DMS79 treated with DMSO at 0.1 percent for 48 hours (cell line): Measurements from ENCODE around the gene IKZF3.
A peak's percentile ranks its signal among the peaks of the same experiment; 100 is the strongest.
"Not testable (repeated sequence)": the region's sequence is repeated elsewhere in the genome, so short reads cannot be mapped to it uniquely, and the experiment has no call there.

Experiments
- DNase-seq: peaks from one replicate; lab custom pipeline; 2025; lab: John Stamatoyannopoulos, UW

IKZF3 gene

DNA sequence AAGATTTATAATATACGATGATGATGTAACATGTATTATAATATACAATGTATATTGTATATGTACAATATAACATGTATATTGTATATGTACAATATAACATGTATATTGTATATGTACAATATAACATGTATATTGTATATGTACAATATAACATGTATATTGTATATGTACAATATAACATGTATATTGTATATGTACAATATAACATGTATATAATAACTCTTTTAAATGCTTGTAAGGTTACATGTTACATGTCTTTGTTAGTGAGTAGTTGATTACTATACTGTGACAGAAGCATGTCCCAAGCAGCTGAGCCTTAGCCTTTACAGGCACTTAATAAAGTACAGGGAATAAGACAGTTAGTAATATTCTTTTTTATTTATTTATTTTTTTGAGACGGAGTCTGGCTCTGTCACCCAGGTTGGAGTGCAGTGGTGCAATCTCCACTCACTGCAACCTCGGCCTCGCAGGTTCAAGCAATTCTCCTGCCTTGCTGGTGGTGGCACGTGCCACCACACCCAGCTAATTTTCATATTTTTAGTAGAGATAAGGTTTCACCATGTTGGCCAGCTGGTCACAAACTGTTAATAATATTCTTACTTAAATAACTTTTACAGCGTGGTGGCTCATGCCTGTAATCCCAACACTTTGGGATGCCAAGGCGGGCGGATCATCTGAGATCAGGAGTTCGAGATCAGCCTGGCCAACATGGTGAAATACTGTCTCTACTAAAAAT is 8.0 kb downstream of the IKZF3 start:
- not testable (repeated sequence) for DNase-seq

DNA sequence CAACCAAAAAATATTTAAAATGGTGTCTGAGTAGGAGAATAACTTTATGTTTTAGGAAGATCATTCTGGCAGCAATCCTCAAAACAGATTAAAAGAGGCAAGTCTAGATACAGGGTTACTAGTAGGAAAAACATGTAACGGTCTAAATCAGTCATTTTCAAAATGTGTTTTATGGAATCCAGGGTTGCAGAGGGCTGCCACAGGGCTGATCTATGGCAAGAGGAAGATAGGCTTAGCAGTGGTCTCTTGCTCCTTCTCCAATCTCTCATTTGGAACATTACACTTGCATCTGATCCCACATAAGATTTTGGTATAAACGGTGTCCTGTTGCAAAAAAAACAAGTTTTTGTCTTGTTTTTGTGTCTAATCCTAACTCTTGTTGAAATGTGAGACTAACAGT is 9.2 kb downstream of the IKZF3 start:
- no peak for DNase-seq

DNA sequence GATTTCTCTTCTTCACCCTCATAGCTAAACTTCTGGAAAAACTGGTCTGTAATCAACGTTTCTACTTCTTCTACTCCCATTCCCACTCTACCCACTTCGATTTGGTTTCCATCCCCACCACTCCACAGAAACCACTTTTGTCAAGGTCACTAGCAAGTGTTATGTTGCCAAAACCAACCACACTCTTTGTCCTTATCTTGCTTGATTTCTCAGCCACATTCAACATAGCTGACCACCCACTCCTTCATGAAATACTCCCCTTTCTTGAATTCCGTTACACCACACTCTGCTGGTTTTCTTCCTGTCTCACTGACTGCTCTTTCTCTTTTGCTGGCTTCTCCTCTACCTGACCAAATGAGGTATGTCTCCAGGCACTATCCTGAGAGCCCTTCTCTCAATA is 11.9 kb downstream of the IKZF3 start:
- DNase-seq: no peak

DNA sequence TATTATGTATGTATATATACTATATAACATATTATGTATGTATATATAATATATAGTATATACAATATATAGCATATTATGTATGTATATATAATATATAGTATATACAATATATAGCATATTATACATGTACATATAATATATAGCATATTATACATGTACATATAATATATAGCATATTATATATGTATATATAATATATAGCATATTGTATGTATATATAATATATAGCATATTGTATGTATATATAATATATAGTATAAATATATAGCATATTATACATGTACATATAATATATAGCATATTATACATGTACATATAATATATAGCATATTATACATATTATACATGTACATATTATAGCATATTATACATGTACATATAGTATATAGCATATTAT is 13.9 kb downstream of the IKZF3 start:
- DNase-seq: not testable (repeated sequence)

DNA sequence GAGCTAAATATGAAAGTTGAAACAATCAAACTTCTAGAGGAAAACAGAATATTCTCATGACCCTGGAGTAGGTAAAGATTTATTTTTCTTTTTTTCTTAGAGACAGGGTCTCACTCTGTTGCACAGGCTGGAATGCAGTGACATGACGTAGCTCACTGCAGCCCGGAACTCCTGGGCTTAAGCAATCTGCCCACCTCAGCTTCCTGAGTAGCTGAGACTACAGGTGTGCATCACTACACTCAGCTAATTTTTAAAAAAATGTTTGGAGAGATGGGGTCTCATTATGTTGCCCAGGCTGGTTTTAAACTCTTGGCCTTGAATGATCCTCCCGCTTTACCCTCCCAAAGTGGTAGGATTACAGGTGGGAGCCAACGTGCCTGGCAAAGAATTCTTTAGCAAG is 15.5 kb downstream of the IKZF3 start:
- DNase-seq: no peak

DNA sequence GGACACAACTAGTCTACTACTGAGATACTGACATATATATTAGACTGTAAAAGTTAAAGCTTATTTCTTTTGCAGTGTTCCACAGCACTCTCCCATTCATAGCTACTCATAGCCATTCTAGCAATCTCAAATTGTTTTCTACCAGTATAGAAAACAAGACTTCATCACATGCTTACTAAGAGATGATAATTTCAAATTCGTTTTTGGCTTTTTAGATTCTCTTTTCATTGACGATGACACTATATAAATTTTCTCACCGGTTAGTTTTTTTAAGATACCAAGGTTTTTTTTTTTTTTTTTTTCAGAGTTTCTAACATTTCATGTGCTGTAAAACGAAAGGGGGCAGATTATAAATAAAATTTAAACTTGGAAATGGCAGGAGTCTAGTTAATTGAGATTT is 17.9 kb downstream of the IKZF3 start:
- no peak for DNase-seq

DNA sequence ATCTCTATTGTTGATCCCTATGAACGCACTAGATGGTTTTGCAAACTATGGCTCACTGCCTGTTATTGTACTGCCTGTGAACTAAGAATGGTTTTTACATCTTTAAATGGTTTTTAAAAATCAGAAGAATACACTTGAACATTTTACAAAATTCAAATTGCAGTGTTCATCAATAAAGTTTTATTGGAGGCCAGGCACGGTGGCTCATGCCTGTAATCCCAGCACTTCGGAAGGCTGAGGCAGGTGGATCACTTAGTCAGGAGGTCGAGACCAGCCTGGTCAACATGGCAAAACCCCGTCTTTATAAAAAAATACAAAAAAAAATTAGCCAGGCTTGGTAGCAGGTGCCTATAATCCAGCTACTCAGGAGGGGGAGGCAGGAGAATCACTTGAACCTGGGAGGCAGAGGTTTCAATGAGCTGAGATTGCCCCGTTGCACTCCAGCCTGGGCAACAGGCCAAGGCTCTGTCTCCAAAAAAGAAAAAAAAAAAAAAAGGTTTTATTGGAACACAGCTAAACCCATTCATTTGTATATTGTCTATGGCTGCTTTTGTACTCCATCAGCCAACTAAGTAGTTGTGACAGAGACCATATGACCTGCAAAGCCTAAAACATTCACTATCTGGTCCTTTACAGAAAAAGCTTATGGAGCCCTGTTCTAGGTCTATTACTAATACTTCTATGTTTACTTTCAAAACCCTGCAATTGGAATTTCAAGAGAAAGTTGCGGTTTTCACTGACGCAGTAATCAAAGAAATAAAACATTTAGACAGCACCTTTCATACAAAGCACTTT is 18.9 kb downstream of the IKZF3 start:
- peak; percentile 71 for DNase-seq

DNA sequence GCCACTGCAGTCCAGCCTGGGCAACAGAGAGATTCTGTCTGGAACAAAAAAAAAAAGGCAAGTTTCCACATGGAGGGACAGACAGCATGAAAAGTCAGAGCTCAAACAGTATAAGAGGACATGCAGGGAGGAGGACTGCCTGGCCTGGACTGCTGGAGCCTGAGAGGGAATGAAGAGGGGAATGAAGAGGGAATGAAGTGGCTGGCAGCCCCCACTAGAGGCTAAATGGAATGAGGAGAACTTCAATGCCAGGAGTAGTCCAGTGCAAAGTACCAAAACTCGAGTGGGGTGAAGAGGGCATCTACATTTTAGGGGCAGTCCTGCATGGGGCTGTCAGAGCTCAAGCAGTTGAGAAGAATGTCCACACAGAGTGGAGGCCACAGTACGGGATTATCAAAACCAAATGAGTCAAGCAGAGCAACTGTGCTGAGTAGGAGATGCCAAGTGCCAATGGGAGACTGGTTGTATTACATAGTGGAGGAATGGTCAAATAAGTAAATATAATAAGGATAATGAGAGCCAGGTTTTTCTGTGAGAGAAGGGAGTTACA is 22.9 kb downstream of the IKZF3 start:
- DNase-seq: no peak

DNA sequence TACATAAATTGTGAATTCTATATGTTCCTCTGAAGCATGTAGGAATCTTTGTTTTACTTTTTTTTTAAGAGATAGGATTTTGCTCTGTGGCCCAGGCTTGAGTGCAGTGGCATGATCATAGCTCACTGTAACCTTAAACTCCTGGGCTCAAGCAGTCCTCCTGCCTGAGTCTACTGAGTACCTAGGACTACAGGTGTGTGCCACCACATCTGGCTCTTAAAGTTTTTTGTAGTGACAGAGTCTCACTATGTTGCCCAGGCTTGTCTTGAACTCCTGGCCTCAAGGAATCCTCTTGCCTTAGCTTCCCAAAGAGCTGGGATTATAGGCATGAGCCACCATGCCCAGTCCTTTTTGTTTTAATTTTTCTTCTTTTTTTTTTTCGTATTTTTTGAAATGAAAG is 25.3 kb downstream of the IKZF3 start:
- no peak for DNase-seq

DNA sequence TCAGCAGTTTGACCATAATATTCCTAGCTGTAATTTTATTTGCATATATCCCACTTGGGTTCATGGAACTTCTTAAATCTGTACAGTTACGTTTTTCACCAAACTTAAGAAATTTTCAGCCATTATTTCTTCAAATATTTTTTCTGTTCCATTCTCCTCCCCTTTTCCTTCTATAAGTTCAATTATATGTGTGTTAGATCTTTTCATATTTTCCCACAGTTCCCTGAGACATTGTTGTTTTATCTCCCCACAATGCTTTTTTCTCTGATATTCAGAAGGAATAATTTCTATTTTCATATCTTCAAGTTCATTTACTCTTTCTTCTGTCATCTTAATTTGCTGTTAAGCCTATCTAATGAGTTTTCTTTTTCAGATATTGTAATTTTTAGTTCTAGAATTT is 26.1 kb downstream of the IKZF3 start:
- no peak for DNase-seq

DNA sequence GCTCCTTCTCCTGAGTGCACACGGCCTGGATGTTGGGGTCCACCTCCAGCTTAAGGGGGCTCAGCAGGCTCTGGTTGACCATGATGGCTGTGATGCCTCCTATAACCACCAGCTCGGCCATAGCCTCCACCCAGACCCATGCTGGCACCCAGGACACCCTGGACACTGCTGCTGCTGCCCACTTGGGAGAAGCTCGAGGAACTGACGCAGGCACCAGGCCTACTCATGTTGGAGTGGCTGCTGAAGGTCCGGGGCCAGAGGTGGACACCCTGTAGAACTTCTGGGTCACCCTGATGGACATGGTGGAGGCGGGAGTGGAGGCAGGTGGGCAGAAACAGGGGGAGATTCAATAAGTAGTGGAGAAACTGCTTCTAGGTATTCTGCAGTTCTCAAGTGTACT is 28.0 kb downstream of the IKZF3 start:
- no peak for DNase-seq

DNA sequence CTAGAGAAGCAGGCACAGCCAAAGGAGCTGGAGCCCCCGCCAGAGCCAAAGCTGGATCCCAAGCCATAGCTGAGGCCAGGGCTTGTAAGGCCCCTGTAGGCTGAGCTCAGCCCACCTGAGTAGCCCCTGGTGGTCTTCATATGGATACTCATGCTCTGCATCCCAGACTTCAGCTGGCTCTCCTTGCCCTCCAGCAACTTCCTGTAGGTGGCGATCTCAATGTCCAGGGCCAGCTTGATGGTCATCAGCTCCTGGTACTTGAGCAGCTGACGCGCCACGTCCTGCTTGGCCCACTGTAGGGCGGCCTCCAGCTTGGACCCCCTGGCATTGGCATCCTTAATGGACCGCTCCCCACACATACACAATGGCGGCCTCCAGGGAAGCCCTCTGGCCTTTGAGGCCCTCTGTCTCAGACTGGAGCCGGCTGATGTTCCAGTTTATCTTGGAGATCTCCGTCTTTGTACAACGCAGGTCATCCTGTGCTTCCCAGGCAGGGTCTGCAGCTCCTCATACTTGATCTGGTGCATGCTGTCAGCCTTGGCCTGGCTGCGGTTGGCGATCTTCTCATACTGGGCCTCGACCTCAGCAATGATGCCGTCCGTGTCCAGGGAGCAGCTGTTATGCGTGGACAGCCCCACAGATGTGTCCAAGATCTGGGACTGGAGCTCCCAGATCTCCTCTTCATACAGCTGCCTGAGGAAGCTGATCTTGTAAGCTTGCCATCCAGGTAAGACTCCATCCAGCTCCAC is 28.9 kb downstream of the IKZF3 start:
- DNase-seq: no peak

DNA sequence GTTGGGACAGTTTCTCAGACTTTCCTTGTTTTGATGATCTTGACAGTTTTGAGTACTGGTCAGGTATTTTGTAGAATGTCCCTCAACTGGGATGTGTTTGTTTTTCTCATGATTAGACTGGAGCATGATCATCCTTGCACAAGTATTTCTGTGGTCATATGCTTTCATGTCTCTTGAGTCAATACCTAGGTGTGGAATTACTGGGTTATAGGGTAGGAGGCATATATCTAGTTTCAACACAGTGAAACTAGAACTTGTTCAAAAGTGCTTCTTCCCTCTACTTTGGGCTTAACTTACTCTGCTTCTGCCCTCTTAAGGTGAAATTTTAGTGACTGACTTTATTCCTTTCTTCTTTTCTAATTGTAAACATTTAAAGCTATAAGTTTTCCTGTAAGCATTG is 30.1 kb downstream of the IKZF3 start:
- DNase-seq: no peak

DNA sequence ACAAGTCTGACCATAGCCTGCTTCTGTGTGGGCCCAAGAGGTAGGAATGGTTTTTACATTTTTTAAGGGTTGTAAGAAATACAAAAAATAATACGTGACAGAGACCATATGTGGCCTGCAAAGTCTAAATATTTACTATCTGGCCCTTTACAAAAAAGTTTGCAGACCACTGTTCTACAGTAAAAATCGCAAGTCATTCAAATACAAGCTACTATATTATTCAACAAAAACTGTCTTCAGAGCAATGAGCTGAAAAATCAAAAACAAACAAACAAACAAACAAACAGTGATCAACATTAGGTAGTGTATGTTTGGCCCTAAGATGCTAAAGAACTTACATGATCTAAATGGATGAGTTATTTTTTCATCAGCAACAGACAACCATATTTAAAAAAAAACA is 32.5 kb downstream of the IKZF3 start:
- DNase-seq: no peak

DNA sequence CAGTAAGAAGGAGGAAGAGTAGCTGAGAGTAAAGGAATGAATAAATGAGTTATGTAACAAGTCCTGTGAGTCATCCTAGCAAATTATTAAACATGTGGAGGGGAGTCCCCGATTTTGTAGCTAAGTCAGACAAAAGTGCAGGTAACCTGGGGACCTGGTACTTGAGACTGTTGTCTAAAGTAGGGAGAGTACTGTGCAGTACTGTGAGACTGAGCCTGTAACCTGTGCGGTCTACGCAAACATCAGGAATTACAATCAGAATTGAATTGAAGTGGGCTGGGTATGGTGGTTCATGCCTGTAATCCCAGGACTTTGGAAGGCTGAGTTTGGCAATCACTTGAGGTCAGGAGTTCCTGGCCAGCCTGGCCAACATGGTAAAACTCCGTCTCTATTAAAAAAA is 35.7 kb downstream of the IKZF3 start:
- no peak for DNase-seq

DNA sequence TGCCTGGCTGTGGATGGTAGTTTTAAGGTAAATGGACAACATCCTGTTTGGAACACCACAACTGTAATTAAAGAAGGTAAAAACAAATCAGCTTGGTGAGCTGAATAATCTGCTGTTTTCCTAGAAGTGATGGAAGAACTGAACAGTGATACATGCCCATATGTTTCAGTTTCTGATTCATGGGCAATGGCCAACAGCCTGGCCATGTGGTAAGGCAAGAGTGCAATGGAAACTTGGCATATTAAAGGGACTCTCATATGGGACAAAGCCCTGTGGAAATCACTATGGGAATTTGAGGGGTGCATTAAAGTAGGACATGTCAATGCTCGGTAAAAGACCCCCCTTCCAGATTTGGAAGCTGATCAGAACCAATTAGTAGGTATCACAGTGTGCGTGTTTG is 37.8 kb downstream of the IKZF3 start:
- no peak for DNase-seq

DNA sequence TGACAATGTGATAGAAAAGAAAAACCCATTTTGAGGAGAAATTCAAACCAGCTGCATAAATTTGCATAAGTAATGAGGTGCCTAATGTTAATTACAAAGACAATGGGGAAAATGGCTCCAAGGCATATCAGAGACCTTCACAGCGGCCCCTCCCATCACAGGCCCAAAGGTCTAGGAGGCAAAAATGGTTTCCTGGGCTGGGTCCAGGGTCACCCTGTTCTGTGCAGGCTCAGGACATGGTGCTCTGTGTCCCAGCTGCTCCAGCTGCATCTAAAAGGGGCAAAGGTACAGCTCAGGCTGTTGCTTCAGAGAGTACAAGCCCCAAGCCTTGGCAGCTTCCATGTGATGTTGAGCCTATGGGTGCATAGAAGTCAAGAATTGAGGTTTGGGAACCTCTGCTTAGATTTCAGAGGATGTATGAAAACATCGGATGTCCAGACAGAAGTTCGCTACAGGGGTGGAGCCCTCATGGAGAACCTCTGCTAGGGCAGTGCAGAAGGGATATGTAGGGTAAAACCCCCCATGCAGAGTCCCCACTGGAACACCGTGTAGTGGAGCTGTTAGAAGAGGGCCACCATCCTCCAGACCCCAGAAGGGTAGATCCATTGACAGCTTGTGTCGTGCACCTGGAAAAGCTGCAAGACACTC is 40.6 kb downstream of the IKZF3 start:
- no peak for DNase-seq

DNA sequence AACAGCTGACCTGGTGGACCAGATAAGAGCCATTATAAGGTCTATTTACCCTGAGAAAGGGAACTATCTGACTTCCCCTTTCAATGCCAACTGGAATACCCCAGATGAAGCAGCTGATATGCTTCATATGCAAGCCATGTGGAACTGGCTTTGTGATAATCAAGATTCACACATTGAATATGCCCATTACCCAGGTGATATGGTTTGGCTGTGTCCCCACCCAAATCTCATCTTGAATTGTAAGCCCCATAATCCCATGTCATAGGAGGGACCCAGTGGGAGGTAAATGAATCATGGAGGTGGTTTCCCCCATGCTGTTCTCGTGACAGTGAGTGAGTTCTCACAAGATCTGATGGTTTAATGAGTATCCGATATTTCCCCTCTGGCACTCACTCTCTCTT is 42.1 kb downstream of the IKZF3 start:
- no peak for DNase-seq

DNA sequence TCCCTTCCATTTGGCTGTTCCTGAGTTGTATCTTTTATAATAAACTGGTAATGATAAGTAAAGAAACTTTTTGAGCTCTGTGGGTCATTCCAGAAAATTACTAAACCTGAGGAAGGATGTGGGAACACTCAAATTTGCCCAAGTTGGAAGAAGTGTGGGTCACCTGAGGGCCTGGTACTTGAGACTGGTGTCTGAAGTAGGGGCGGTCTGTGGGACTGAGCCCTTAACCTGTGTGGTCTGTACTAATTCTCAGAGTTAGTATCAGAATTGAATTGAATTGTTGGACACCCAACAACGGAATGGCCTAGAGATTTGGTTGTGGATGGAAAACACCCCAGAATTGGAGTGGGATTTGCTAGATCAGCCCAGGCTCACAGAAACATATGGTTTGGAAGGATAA is 43.1 kb downstream of the IKZF3 start:
- DNase-seq: no peak

DNA sequence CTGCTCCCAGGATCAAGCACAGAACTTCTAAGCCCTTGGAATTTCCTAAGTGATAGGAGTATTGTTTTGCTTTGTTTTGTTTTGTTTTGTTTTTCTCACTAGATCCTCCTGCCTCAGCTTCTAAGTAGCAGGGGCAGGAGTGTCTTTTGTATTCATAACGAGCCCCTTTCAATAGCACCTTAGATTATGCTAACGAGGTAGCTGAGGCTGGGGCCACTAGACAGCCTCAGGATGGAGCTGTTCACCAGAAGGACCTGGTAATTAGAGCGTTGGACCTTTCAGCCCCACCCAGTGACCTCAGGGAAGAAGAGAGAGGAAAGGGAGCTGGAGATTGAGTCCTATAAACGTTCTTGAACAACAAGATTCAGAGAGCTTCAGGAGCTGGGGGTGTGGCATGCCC is 43.6 kb downstream of the IKZF3 start:
- no peak for DNase-seq

DNA sequence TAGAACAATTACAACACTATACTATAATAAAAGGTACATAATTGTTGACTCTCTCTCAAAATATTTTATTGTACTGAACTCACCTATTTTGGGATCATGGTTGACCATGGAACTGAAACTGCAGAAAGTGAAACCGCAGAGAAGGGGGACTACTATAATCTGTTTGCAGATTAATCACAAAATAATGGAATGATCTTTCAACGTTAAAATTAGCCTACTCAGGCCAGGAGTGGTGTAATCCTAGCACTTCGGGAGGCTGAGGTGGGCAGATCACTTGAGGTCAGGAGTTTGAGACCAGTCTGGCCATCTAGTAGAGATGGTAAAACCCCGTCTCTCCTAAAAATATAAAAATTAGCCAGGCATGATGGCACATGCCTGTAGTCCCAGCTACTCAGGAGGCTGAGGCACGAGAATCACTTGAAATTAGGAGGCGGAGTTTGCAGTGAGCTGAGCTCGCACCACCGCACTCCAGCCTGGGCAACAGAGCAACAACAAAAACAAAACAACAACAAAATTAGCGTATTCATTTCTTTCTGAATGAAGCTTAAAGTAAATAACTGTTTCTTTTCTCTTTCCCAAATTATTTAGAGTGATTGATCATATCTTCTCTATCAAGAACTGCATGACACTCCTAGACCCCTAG is 45.6 kb downstream of the IKZF3 start:
- DNase-seq: no peak

DNA sequence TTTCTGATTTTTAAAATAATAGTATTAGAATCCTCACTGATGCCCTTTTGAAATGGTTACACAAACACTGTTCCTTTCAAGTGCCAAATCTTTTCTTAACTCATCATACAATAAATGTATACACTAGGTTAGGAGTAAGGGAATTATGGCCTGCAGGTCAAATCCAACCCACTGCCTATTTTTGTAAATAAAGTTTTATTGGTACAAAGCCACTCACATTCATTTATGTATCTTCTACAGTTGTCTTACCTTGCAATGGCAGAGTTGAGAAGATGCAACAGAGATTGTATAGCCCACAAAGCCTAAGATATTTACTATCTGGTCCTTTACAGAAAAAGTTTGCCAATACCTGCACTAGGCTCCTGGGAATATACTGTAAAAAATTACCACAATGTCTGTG is 47.8 kb downstream of the IKZF3 start:
- no peak for DNase-seq
